SK-N-SH (cell line): ENCODE results near the gene MEI1. TPM values are rescaled to one million over a fixed set of nuclear protein-coding genes. Genes with fewer than 3 reads are reported as not detected.

ENCODE experiments used
- CTCF ChIA-PET: fragments of 300-600, 350-600 bp; formaldehyde crosslinking; extraction: SDS; loops from one replicate; lab custom pipeline; 2021; lab: Yijun Ruan, JAX
- POLR2A ChIA-PET: fragments of 350-600 bp; sonication (Branson Sonifier 250); formaldehyde crosslinking; extraction: SDS; loops from one replicate; lab custom pipeline; 2020; ENCODE audit warnings: antibody characterized with exemption, inconsistent platforms; lab: Yijun Ruan, JAX
- DNase-seq: peaks from one replicate; pipeline ENCODE4 v3.0.0; 2012
- H2AFZ ChIP-seq: fragments of 200-600 bp; sonication (generic); 2 replicates; pipeline ENCODE4 v1.8.1; 2016; ENCODE audit warnings: antibody characterized with exemption, mild to moderate bottlenecking, low read depth
- H3F3A ChIP-seq: fragments of 200-600 bp; sonication (generic); replicated peaks from 2 replicates; pipeline ENCODE3; 2016; ENCODE audit warnings: antibody characterized with exemption, mild to moderate bottlenecking; ENCODE audit not compliant: insufficient read depth
- H3K27ac ChIP-seq, 2 experiments: fragments of 200-500 bp in 1 of 2; fragments of 200-600 bp in 1 of 2; sonication (Bioruptor generic) in 1 of 2; sonication (generic), shearing (Covaris generic) in 1 of 2; 2 replicates each; pipeline versions ENCODE4 v1.5.1 to v1.6.1; 2014 to 2016; ENCODE audit warnings: low read depth in 2 of 2, inconsistent platforms in 1 of 2, low read length in 1 of 2, mild to moderate bottlenecking in 1 of 2, mixed read lengths in 1 of 2
- H3K27me3 ChIP-seq: fragments of 200-600 bp; sonication (generic), shearing (Covaris generic); 2 replicates; pipeline ENCODE4 v1.6.1; 2016; ENCODE audit warnings: mixed run types; ENCODE audit not compliant: insufficient read depth
- H3K36me3 ChIP-seq, 2 experiments: fragments of 200-500 bp in 1 of 2; fragments of 200-600 bp in 1 of 2; sonication (Bioruptor generic) in 1 of 2; sonication (generic) in 1 of 2; replicated peaks in 1 of 2; 2 replicates each; pipeline versions ENCODE3 to v1.5.1; 2014 to 2016; ENCODE audit warnings: low read length in 1 of 2, mild to moderate bottlenecking in 1 of 2; ENCODE audit not compliant: insufficient read depth in 2 of 2, control insufficient read depth in 1 of 2
- H3K4me1 ChIP-seq, 2 experiments: fragments of 200-500 bp in 1 of 2; fragments of 200-600 bp in 1 of 2; sonication (Bioruptor generic) in 1 of 2; sonication (generic), shearing (Covaris generic) in 1 of 2; 2 replicates each; pipeline versions ENCODE4 v1.5.1 to v1.6.1; 2014 to 2016; ENCODE audit warnings: low read depth in 1 of 2, low read length in 1 of 2, mixed run types in 1 of 2; ENCODE audit not compliant: insufficient read depth in 2 of 2, control insufficient read depth in 1 of 2
- H3K4me2 ChIP-seq: fragments of 200-600 bp; sonication (generic), shearing (Covaris generic); 2 replicates; pipeline ENCODE4 v1.6.1; 2017; ENCODE audit warnings: mixed run types
- H3K4me3 ChIP-seq, 2 experiments: fragments of 200-500 bp in 1 of 2; fragments of 200-600 bp in 1 of 2; sonication (Bioruptor generic) in 1 of 2; sonication (generic), shearing (Covaris generic) in 1 of 2; 2 replicates each; pipeline versions ENCODE4 v1.5.1 to v1.8.1; 2014 to 2016; ENCODE audit warnings: low read depth in 2 of 2, inconsistent platforms in 1 of 2, low read length in 1 of 2, mild to moderate bottlenecking in 1 of 2, mixed read lengths in 1 of 2, moderate library complexity in 1 of 2
- H3K79me2 ChIP-seq: fragments of 200-600 bp; sonication (generic); 2 replicates; pipeline ENCODE4 v1.8.1; 2017; ENCODE audit warnings: mild to moderate bottlenecking; ENCODE audit not compliant: insufficient read depth
- H3K9ac ChIP-seq: fragments of 200-600 bp; sonication (generic); 2 replicates; pipeline ENCODE4 v1.6.1; 2017; ENCODE audit warnings: mixed run types
- H3K9me2 ChIP-seq: fragments of 200-600 bp; sonication (generic); 2 replicates; pipeline ENCODE4 v1.6.1; 2017; ENCODE audit warnings: mixed run types
- H3K9me3 ChIP-seq: fragments of 200-600 bp; sonication (generic); 2 replicates; pipeline ENCODE4 v1.6.1; 2017; ENCODE audit warnings: mixed run types, mild to moderate bottlenecking, moderate library complexity
- H4K20me1 ChIP-seq: fragments of 200-600 bp; sonication (generic); 2 replicates; pipeline ENCODE4 v1.6.1; 2017; ENCODE audit warnings: mild to moderate bottlenecking, mixed run types; ENCODE audit not compliant: insufficient read depth
- CHD2 ChIP-seq: fragments of 150-350 bp; IDR thresholded peaks from 2 replicates; pipeline ENCODE4 v1.6.1; 2018; ENCODE audit warnings: low read length; ENCODE audit not compliant: partially characterized antibody
- ELF1 ChIP-seq: IDR thresholded peaks from 2 replicates; pipeline ENCODE4 v1.4.0; 2012
- EP300 ChIP-seq, 2 experiments: IDR thresholded peaks; 2 replicates each; pipeline versions ENCODE4 v1.4.0 to v1.6.1; 2012; ENCODE audit warnings: borderline replicate concordance in 1 of 2, low read depth in 1 of 2, low read length in 1 of 2
- EZH2phosphoT487 ChIP-seq: fragments of 200-600 bp; sonication (generic); IDR thresholded peaks from 2 replicates; pipeline ENCODE4 v1.6.1; 2017; ENCODE audit warnings: low read depth, mixed run types, mild to moderate bottlenecking, antibody characterized with exemption, moderate library complexity, borderline replicate concordance
- FOSL2 ChIP-seq: IDR thresholded peaks from 2 replicates; pipeline ENCODE4 v1.4.0; 2012; ENCODE audit warnings: low read depth, mild to moderate bottlenecking, moderate library complexity, borderline replicate concordance
- FOXJ3 ChIP-seq: sonication (generic); formaldehyde crosslinking; IDR thresholded peaks from 2 replicates; pipeline ENCODE4 v1.5.1; 2020; ENCODE audit warnings: mild to moderate bottlenecking, missing genetic modification reagents
- JUND ChIP-seq: IDR thresholded peaks from 2 replicates; pipeline ENCODE4 v1.4.0; 2012
- MEF2A ChIP-seq: IDR thresholded peaks from 2 replicates; pipeline ENCODE4 v1.4.0; 2012; ENCODE audit warnings: low read depth, borderline replicate concordance
- MXI1 ChIP-seq: IDR thresholded peaks from 2 replicates; pipeline ENCODE4 v1.6.1; 2012; ENCODE audit warnings: mild to moderate bottlenecking, low read depth, low read length, improper control_type of control experiment
- POLR2AphosphoS5 ChIP-seq: IDR thresholded peaks from 2 replicates; pipeline ENCODE4 v1.6.1; 2012; ENCODE audit warnings: low read depth, low read length
- RAD21 ChIP-seq: IDR thresholded peaks from 2 replicates; pipeline ENCODE4 v1.6.1; 2012; ENCODE audit warnings: mild to moderate bottlenecking, low read length
- RCOR1 ChIP-seq: fragments of 150-350 bp; IDR thresholded peaks from 2 replicates; pipeline ENCODE4 v1.6.1; 2017; ENCODE audit warnings: antibody characterized with exemption, low read length
- RFX5 ChIP-seq: IDR thresholded peaks from 2 replicates; pipeline ENCODE4 v1.6.1; 2012; ENCODE audit warnings: mild to moderate bottlenecking, improper control_type of control experiment, low read length
- SMC3 ChIP-seq: IDR thresholded peaks from 2 replicates; pipeline ENCODE4 v1.6.1; 2012; ENCODE audit warnings: low read depth, low read length, improper control_type of control experiment
- TEAD4 ChIP-seq: IDR thresholded peaks from 2 replicates; pipeline ENCODE4 v1.4.0; 2012; ENCODE audit warnings: mild to moderate bottlenecking, borderline replicate concordance; ENCODE audit not compliant: insufficient read depth
- WGBS: methylation state at CpG from one replicate; pipeline ENCODE4 v1.1.6; 2017; ENCODE audit warnings: low lambda C conversion rate; 5-methylcytosine and 5-hydroxymethylcytosine counted together
- polyA plus RNA-seq, 3 experiments: library from polyadenylated mRNA; depleted of rRNA; stranded (reverse); fragments of >200 nt; gene quantifications; 2 replicates each; pipeline ENCODE4 v1.2.3, GENCODE V29; 2012
- TF ChIP-seq, protein P1 (sequence below): IDR thresholded peaks from 2 replicates; pipeline ENCODE4 v1.4.0; 2012; ENCODE audit warnings: low read depth, borderline replicate concordance
- TF ChIP-seq, protein P2 (sequence below): IDR thresholded peaks from 2 replicates; pipeline ENCODE4; 2012
- TF ChIP-seq, protein P3 (sequence below): fragments of 200-600 bp; sonication (generic); IDR thresholded peaks from 2 replicates; pipeline ENCODE4 v1.6.1; 2017; ENCODE audit warnings: antibody characterized with exemption, mild to moderate bottlenecking, moderate library complexity

Gene MEI1
- polyA plus RNA-seq, 1 of the 3 experiments (the other 2 are of a cell fraction), result not detected

DNA sequence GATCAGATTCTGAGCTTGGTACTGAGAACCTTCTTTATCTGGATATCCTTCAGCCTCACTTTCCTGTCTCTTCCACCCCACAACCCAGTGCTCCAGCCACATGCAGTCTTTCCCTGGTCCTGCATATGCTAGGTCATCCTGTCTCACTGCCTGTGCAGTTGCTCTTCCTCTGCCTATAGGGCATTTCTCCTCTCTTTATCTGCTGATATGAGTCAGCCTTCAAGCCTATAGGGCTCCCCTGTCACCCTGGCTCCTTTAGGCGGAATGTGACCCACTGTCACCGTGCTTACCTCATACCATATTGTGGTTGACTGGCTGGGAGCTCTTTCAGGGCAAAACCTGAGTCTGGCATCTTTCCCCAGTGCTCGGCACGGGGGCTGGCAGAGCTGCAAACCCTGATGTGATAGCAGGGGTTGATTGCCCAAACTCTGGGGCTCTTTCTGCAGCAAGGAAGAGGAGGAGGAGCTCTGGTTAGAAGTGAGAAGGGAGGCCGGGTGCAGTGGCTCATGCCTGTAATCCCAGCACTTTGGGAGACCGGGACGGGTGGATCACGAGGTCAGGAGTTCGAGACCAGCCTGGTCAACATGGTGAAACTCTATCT, 26.3 kb downstream of the MEI1 start:
- Histone ChIP-seq H3F3A (no peaks in the 10 kb centered on the region), H3K27ac (no peak overlapping the region), H3K4me2 (no peak overlapping the region), H3K36me3 (no peaks in the 10 kb centered on the region), H4K20me1 (no peaks in the 10 kb centered on the region), H3K27me3 (no peaks in the 10 kb centered on the region), H2AFZ (no peak overlapping the region), H3K4me3 (no peak overlapping the region), H3K4me1 (no peaks in the 10 kb centered on the region; a peak in 1 of 4 replicates), H3K9me3 (no peaks in the 10 kb centered on the region), H3K79me2 (no peaks in the 10 kb centered on the region), H3K9ac (no peak overlapping the region), H3K9me2 (no peaks in the 10 kb centered on the region)
- ChIA-PET POLR2A (no interaction called here), CTCF (interaction anchor here (1.2 to 1.3 kb wide), 2 partner anchors 21 to 28 kb away, joined by 3 to 5 read pairs; no protein-coding TSS in a partner anchor)
- WGBS, result 77% methylated on average over 5 of the region's 9 CpGs
- TF ChIP-seq MEF2A, result no peak
- TF ChIP-seq EZH2phosphoT487, result no peak
- no peak for TF ChIP-seq FOXJ3 (CRISPR knock-in tag)
- no peak for TF ChIP-seq JUND
- TF ChIP-seq, protein P1, sequence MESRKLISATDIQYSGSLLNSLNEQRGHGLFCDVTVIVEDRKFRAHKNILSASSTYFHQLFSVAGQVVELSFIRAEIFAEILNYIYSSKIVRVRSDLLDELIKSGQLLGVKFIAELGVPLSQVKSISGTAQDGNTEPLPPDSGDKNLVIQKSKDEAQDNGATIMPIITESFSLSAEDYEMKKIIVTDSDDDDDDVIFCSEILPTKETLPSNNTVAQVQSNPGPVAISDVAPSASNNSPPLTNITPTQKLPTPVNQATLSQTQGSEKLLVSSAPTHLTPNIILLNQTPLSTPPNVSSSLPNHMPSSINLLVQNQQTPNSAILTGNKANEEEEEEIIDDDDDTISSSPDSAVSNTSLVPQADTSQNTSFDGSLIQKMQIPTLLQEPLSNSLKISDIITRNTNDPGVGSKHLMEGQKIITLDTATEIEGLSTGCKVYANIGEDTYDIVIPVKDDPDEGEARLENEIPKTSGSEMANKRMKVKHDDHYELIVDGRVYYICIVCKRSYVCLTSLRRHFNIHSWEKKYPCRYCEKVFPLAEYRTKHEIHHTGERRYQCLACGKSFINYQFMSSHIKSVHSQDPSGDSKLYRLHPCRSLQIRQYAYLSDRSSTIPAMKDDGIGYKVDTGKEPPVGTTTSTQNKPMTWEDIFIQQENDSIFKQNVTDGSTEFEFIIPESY, result no peak
- no peak for TF ChIP-seq FOSL2
- TF ChIP-seq, protein P2, sequence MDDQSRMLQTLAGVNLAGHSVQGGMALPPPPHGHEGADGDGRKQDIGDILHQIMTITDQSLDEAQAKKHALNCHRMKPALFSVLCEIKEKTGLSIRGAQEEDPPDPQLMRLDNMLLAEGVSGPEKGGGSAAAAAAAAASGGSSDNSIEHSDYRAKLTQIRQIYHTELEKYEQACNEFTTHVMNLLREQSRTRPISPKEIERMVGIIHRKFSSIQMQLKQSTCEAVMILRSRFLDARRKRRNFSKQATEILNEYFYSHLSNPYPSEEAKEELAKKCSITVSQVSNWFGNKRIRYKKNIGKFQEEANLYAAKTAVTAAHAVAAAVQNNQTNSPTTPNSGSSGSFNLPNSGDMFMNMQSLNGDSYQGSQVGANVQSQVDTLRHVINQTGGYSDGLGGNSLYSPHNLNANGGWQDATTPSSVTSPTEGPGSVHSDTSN, result no peak
- TF ChIP-seq, protein P3, sequence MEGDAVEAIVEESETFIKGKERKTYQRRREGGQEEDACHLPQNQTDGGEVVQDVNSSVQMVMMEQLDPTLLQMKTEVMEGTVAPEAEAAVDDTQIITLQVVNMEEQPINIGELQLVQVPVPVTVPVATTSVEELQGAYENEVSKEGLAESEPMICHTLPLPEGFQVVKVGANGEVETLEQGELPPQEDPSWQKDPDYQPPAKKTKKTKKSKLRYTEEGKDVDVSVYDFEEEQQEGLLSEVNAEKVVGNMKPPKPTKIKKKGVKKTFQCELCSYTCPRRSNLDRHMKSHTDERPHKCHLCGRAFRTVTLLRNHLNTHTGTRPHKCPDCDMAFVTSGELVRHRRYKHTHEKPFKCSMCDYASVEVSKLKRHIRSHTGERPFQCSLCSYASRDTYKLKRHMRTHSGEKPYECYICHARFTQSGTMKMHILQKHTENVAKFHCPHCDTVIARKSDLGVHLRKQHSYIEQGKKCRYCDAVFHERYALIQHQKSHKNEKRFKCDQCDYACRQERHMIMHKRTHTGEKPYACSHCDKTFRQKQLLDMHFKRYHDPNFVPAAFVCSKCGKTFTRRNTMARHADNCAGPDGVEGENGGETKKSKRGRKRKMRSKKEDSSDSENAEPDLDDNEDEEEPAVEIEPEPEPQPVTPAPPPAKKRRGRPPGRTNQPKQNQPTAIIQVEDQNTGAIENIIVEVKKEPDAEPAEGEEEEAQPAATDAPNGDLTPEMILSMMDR, result no peak
- no peak for TF ChIP-seq MXI1
- no peak for TF ChIP-seq ELF1
- TF ChIP-seq TEAD4, result no peak
- no peak for TF ChIP-seq EP300 (IDR thresholded peaks at IDR 0.05; ENCODE audit: borderline replicate concordance in 1 of 2, low read depth in 1 of 2, low read length in 1 of 2)
- no peak for TF ChIP-seq CHD2
- no peak for TF ChIP-seq RFX5
- TF ChIP-seq RCOR1, result no peak
- TF ChIP-seq RAD21, result no peak
- TF ChIP-seq SMC3, result no peak
- no peak for TF ChIP-seq POLR2AphosphoS5
- no peak for DNase-seq
